ENCODE results near the gene AP1AR. TPM values are rescaled to one million over a fixed set of nuclear protein-coding genes. Genes with fewer than 3 reads are reported as not detected.
A peak's percentile ranks its signal among the peaks of the same experiment; 100 is the strongest.

Gene AP1AR
- total RNA-seq, 1 experiment from 2014 or later = 38.4 TPM

DNA sequence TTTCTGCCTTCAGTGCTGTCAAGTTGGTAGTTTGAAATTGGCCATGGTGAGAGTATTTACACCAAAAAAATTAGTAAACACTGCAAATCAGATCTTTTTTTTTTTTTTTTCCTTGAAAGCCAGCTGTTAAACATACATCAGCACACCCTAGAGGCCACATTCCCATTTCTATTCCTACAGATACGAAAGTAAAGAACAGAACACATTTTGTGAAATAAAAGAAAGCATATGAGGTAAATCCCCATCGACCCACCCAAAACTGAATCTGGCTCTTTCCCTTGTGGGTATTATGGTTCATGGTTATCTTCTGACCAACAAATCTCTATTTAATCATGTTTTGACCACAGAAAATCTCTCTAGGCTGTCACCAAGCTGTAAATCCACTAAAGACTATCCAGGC, 41.8 kb upstream of the AP1AR start:
- ChIA-PET POLR2A (interaction anchor here (0.7 to 2.8 kb wide), 3 partner anchors 8 to 77 kb away, joined by 3 to 10 read pairs (median 4); no protein-coding TSS in a partner anchor), CTCF (interaction anchor here (0.6 to 3.0 kb wide), 20 partner anchors 8 to 536 kb away, joined by 3 to 40 read pairs (median 5); no protein-coding TSS in a partner anchor)
- Mint-ChIP-seq H3K9me3 (ENCODE audit: unreplicated experiment) (no peaks in the 10 kb centered on the region), H3K36me3 (ENCODE audit: insufficient read depth, unreplicated experiment) (peaks cover 14% of the 10 kb centered on the region), H3K4me1 (ENCODE audit: insufficient read depth, unreplicated experiment) (no peaks in the 10 kb centered on the region), H3K27ac (ENCODE audit: low read depth, unreplicated experiment) (no peak overlapping the region), H3K4me3 (ENCODE audit: unreplicated experiment) (no peak overlapping the region), H3K27me3 (ENCODE audit: insufficient read depth, unreplicated experiment) (no peaks in the 10 kb centered on the region)
- DNase-seq (ENCODE audit: unreplicated experiment) = no peak
- TF ChIP-seq, protein P1, sequence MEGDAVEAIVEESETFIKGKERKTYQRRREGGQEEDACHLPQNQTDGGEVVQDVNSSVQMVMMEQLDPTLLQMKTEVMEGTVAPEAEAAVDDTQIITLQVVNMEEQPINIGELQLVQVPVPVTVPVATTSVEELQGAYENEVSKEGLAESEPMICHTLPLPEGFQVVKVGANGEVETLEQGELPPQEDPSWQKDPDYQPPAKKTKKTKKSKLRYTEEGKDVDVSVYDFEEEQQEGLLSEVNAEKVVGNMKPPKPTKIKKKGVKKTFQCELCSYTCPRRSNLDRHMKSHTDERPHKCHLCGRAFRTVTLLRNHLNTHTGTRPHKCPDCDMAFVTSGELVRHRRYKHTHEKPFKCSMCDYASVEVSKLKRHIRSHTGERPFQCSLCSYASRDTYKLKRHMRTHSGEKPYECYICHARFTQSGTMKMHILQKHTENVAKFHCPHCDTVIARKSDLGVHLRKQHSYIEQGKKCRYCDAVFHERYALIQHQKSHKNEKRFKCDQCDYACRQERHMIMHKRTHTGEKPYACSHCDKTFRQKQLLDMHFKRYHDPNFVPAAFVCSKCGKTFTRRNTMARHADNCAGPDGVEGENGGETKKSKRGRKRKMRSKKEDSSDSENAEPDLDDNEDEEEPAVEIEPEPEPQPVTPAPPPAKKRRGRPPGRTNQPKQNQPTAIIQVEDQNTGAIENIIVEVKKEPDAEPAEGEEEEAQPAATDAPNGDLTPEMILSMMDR (IDR thresholded peaks at IDR 0.05; ENCODE audit: unreplicated experiment) = peak; percentile 6
- no TSS peak for BruUV-seq (replicated peaks)
- intact Hi-C loops (cut with micrococcal nuclease) = loop anchor here (1.0 to 5.0 kb wide), 2 partner anchors 42 to 90 kb away; partner anchors contain the start of gene FAM241A

GRCh38 chr4:112190684-112191083, 40.9 kb upstream of the AP1AR start:
- no peak overlapping the region for H3K27ac Mint-ChIP-seq (ENCODE audit: low read depth, unreplicated experiment)
- intact Hi-C loops (cut with micrococcal nuclease) = no loop called here
- CTCF ChIA-PET = interaction anchor here (0.6 to 3.0 kb wide), 8 partner anchors 16 to 115 kb away, joined by 3 to 40 read pairs (median 4); no protein-coding TSS in a partner anchor
- H3K9me3 Mint-ChIP-seq (ENCODE audit: unreplicated experiment) = no peaks in the 10 kb centered on the region
- H3K36me3 Mint-ChIP-seq (ENCODE audit: insufficient read depth, unreplicated experiment) = peaks cover 14% of the 10 kb centered on the region
- H3K4me1 Mint-ChIP-seq (ENCODE audit: insufficient read depth, unreplicated experiment) = no peaks in the 10 kb centered on the region
- POLR2A ChIA-PET = interaction anchor here (2.8 kb wide), 1 partner anchor 16 kb away, joined by 10 read pairs; no protein-coding TSS in a partner anchor
- BruUV-seq (replicated peaks) = no TSS peak
- no peaks in the 10 kb centered on the region for H3K27me3 Mint-ChIP-seq (ENCODE audit: insufficient read depth, unreplicated experiment)
- no peak for DNase-seq (ENCODE audit: unreplicated experiment)
- no peak overlapping the region for H3K4me3 Mint-ChIP-seq (ENCODE audit: unreplicated experiment)
- TF ChIP-seq, protein P1 (IDR thresholded peaks at IDR 0.05; ENCODE audit: unreplicated experiment) = no peak

GRCh38 chr4:112196461-112196860, 35.1 kb upstream of the AP1AR start:
- intact Hi-C loops (cut with micrococcal nuclease) = no loop called here
- ChIA-PET POLR2A (no interaction called here), CTCF (interaction anchor here (1.2 kb wide), 1 partner anchor 97 kb away, joined by 6 read pairs; no protein-coding TSS in a partner anchor)
- Mint-ChIP-seq H3K27ac (ENCODE audit: low read depth, unreplicated experiment) (no peak overlapping the region), H3K27me3 (ENCODE audit: insufficient read depth, unreplicated experiment) (no peaks in the 10 kb centered on the region), H3K36me3 (ENCODE audit: insufficient read depth, unreplicated experiment) (no peaks in the 10 kb centered on the region), H3K4me1 (ENCODE audit: insufficient read depth, unreplicated experiment) (peaks cover 8% of the 10 kb centered on the region), H3K4me3 (ENCODE audit: unreplicated experiment) (no peak overlapping the region), H3K9me3 (ENCODE audit: unreplicated experiment) (no peaks in the 10 kb centered on the region)
- no peak for DNase-seq (ENCODE audit: unreplicated experiment)
- no TSS peak for BruUV-seq (replicated peaks)
- TF ChIP-seq, protein P1 (IDR thresholded peaks at IDR 0.05; ENCODE audit: unreplicated experiment) = no peak

DNA sequence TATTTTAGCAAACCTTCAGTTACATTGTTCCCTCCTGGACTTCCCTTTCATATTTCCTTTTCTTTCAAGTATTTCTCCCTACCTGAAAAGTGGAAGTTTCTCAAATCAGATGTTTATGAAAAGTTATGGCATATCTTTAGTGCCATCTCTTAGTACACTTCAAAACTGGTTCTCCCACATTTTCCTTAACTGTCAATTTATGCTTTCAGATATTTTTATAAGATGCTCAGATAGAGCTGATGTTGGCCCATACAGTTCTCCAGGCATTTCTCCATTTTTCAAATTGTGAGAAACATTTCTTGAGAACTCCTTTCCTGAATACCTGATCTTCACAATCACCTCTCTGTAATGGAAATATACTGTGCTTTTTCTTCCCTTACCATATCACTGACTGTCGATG, 32.5 kb upstream of the AP1AR start:
- TF ChIP-seq, protein P1 (IDR thresholded peaks at IDR 0.05; ENCODE audit: unreplicated experiment) = no peak
- Mint-ChIP-seq H3K9me3 (ENCODE audit: unreplicated experiment) (no peaks in the 10 kb centered on the region), H3K27ac (ENCODE audit: low read depth, unreplicated experiment) (no peak overlapping the region), H3K36me3 (ENCODE audit: insufficient read depth, unreplicated experiment) (no peaks in the 10 kb centered on the region), H3K27me3 (ENCODE audit: insufficient read depth, unreplicated experiment) (no peaks in the 10 kb centered on the region), H3K4me1 (ENCODE audit: insufficient read depth, unreplicated experiment) (peaks cover 8% of the 10 kb centered on the region), H3K4me3 (ENCODE audit: unreplicated experiment) (no peak overlapping the region)
- POLR2A ChIA-PET = no interaction called here
- CTCF ChIA-PET = interaction anchor here (1.8 kb wide), 1 partner anchor 100 kb away, joined by 9 read pairs; no protein-coding TSS in a partner anchor
- no peak for DNase-seq (ENCODE audit: unreplicated experiment)
- no TSS peak for BruUV-seq (replicated peaks)
- intact Hi-C loops (cut with micrococcal nuclease) = no loop called here
